Left colon (tissue), 2 donors: Measurements from ENCODE around the gene CFAP251. TPM values are rescaled to one million over a fixed set of nuclear protein-coding genes. Genes with fewer than 3 reads are reported as not detected.

Experiments used
- total RNA-seq, 2 donors: library from RNA; stranded (reverse); fragmentation: NEBNext Ultra II Directional; extraction: Animal tissue kit (Norgen Biotek cat#: 25700); gene quantifications; one replicate each; pipeline ENCODE4 v1.2.1, GENCODE V29; 2021
- donor health status: DM: no; HTN: no; CAD: no.
- donor health status: DM: yes; HTN: yes; CAD: no.

CFAP251 gene
- total RNA-seq, 2 donors from 2014 or later, result 0.34 to 0.75 TPM

Other genes with a start within 250 kb of the CFAP251 start
- gene MORN3, start 248.9 kb upstream of the CFAP251 start, total RNA-seq, result not detected
- gene TMEM120B, start 205.8 kb upstream of the CFAP251 start, total RNA-seq, result 1 to 10 TPM; 4.7 to 5.8 TPM
- 100 to 1,000 TPM in 1 of 2 donors, 10 to 100 TPM in 1; 60.3 to 148 TPM for gene RHOF, start 124.9 kb upstream of the CFAP251 start, total RNA-seq
- gene SETD1B, start 114.6 kb upstream of the CFAP251 start, total RNA-seq, result 10 to 100 TPM; 24.6 to 27.5 TPM
- under 1 TPM in 1 of 2 donors, not detected in 1; 0.42 TPM for gene HPD, start 59.7 kb upstream of the CFAP251 start, total RNA-seq
- 10 to 100 TPM; 48.0 to 49.5 TPM for gene PSMD9, start 29.8 kb upstream of the CFAP251 start, total RNA-seq
- 1 to 10 TPM; 6.5 to 6.7 TPM for gene BCL7A, start 103.3 kb downstream of the CFAP251 start, total RNA-seq
- gene MLXIP, start 160.2 kb downstream of the CFAP251 start, total RNA-seq, result 100 to 1,000 TPM; 125 to 175 TPM